Stimulated activated CD4-positive, alpha-beta T cell treated with anti-CD3 and anti-CD28 coated beads, Interleukin-2, amount 100 ng/mL, for 24 hours (primary cell): ENCODE measurements around the gene OR52I1.
A peak's percentile ranks its signal among the peaks of the same experiment; 100 is the strongest.

ENCODE experiments used
- DNase-seq, 2 donors: peaks; one replicate each; pipeline ENCODE4 v3.0.0-alpha.2; 2020

Gene OR52I1

DNA sequence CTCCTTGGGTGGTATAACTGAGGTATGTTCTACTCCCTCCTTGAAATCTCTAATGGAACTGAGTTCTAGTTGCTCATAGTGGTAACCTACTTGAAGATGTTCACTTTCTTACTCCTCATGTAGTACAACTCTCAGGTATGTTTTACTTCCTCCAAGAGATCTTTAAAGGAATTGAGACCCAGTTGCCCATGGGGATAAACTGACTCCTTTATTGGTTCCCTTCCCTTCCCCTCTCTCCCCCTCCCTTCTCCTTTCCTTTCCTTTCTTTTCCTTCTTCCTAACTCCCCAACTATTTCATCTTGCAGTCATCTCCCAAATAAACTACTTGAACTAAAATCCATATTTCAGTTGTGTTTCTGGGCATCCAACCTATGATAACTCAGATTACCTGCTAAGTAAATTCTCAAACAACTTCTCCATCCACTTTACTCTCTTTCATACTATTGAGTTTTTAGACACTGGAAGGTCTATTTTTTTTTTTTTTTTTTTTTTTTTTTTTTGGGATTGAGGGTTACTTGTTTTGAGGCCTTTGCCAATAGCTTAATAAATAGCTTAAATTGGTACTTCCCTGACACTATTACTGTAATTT is 22.1 kb downstream of the OR52I1 start:
- DNase-seq: no peak

DNA sequence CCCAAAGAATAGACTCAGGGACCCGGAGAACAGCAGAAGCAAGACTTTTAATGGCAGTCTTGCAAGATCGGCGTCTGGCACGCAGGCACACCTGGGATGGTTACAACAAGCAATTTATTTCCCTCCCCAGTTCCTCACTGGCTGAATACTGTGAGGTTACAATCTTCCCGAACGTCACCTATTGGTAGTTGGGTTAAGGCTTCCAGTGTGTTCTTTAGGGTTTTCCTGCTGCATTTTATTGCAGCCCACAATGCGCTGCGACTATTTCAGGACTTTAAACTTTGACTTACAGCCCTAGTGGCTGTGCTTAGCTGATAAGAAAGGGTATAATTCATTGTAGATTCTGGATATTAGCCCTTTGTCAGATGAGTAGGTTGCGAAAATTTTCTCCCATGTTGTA is 25.7 kb downstream of the OR52I1 start:
- DNase-seq: no peak

DNA sequence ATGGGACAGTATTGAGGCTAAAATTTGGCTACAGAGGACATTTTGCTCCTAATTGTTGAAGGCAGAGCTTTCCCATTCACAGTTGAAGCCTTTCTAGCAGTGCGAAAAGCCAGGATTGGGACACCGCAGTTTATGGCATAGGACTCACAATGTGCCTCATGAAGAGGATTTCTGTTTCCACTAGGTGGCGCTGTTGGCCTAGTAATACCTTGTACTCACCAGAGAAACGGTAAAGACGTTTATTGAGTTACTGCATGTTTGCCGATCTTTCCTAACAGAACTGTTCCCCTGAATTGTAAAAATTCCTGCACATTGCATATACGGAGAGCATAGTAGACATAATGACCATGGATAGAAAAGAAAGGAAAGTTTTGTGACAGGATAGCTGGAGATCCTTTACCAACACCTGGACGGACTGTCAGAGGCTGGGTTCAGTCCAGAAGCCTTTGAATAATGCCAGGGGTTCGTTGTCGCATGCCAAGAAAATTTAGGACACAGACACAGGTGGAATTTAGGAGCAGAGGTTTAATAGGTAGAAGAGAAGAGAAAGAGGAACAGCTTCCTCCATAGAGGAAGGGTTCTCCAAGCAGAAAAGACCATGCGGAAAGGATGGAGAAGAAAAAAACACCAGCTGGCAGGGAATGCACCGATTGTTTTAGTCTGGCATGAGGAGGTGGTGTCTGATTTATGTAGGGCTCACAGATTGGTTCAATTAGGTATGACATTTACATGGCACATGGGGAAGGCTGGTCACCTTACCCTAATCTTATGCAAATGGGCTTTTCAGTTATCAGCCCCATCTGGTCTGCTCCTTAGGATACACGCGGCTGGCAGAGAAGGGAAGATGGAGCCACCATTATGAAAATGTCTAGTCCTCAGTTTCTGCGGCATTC is 32.6 kb downstream of the OR52I1 start:
- peak; percentile 52 to 53 for DNase-seq

DNA sequence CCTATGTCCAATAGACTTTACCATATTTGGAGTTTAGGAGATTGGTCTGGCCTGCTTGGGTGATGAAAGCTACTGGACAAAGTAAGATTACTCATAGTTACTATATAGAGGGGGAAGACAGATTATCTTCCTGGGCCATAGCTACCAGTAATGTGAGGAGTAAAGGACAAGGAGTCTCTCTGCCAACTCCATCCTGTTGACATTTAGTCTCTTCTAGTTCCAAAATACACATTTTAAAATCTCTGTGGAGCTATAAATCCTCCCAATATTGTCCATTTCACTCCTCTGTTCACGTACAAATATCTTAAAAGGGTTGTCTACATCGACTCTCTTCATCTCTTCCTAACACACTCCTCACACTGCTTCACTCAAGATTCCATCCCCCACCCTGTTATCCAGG is 42.3 kb downstream of the OR52I1 start:
- DNase-seq: no peak

DNA sequence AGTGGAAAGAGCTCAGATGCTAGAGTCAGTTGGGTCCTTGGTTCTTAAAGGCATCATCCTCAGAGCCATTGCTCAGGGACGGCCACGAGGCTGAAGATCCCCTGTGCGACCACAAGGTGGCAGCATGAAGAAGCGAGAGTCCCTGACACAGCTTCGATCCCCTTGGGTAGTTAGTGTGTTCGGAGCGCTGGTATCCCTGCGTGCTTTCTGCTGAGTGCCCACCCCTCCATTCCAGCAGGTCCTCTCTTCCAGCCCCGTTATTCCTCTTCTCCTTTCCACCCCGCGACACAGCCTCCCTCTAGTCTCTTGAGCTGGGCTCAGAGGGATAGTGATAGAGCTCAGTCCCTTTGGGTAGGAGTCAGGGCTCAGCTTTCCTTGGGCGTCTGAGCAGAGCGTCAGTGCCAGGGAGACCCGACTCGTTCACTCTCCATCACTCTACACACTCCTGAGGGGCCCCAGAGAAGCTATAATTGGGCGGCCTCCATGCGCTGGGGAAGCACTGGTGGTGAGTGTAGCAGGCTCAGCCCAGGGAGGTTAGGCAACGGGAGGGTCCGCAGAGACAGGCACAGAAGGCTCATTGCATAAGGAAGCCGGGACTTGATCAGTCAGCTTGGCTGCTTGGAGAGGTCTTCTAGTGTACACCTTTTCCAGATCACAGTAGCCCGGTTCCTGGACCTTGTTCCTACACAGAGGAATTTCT is 43.3 kb downstream of the OR52I1 start, which contains the start of gene OR51D1:
OR51D1 (plus strand) TSS at position 516 of the 700 bp plus-strand sequence. CDS start 2,314 bp downstream, outside the sequence.
- DNase-seq: peak; percentile 75 to 76

DNA sequence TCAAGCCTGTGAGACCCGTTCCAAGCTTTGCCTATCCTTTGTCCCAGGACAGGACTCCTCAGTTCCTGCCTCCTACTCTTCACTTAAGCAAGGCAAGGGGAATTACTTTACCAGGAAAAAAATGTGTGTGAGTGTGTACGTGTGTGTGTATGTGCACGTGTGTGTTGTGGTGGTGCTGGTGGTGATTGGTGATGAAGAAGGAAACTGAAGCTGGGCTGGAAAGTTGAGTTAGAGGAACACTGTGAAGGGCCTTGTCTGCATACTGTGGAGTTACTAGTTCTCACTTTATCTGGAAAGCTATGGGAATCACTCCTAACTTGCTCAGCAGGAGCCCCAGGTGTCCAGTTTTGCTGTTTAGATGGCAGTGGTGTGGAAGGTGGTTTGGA is 43.8 kb downstream of the OR52I1 start:
- DNase-seq: no peak

DNA sequence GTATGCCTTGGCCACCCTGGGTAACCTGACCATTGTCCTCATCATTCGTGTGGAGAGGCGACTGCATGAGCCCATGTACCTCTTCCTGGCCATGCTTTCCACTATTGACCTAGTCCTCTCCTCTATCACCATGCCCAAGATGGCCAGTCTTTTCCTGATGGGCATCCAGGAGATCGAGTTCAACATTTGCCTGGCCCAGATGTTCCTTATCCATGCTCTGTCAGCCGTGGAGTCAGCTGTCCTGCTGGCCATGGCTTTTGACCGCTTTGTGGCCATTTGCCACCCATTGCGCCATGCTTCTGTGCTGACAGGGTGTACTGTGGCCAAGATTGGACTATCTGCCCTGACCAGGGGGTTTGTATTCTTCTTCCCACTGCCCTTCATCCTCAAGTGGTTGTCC is 46.1 kb downstream of the OR52I1 start:
- DNase-seq: no peak

DNA sequence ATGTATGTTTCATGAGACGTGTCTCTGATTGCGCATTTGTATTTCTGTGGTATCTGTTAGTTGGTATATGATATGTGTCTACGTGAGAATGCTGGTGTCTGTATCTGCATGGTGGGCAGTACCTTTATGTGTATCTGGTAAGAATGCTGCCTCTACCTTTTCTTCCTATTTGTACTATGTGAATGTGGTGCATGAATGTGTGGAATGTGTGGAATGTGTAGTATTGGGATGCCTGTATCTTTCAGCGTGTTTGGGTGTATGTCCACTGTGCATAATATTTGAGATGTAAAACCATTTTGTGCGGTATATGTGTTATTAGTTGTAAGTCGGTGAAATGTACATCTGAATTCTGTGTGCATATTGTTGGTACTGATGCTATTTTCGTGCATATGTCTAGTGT is 47.7 kb downstream of the OR52I1 start:
- no peak for DNase-seq

DNA sequence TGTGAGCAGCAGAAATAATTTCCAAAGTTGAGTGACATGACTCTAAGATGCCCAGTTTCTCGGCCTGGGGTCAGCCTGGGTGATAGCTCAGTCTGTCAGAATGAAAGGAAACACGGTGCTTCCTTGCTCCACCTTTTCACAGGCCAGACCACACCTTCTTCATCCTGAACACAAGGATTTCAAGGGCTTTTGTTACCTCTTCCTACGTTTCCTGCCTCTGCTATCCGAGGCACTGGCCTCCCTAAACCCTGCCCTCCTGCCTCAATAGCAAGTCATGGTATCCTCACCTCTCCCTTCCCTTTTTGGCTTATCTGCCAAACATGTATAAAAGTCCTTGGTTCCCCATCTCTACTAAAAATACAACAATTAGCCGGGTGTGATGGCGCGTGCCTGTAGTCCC is 48.2 kb downstream of the OR52I1 start:
- DNase-seq: no peak

DNA sequence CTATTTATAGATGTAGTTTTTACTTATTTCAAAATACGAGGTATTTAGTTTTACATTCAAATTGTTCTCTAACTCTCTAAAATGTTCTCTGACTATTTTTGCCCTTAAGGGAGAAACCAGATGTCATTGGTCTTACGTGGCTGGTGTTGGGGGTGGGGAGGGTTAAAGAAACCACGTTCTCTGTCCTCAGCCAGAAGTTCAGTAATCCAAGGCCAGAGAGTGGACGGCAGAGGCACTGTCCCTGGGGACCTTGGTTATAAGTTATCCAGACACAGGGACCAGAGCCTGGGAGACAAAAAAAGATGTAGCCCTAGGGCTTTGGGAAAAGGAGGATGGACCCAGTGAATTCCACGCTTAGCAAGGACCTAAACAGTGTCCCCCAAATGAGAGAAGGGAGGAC is 49.2 kb downstream of the OR52I1 start:
- no peak for DNase-seq

DNA sequence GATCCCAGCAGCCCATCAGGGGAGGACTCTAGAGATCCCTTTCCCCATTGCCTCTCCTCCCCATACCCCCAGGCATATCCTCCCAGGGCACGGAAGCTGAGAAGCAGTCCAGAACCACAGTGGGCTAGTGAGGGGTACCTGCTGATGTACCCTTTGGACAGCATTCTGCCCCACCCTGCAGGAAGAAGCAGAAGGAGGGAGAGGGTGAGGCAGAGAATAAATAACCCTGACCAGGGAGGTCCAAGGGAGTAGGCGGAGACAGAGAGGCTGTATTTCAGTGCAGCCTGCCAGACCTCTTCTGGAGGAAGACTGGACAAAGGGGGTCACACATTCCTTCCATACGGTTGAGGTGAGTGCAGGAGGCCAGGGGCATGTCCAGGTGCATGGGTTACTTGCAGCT is 49.8 kb downstream of the OR52I1 start, which contains the start of gene OR51E1:
OR51E1 (plus strand) TSS at position 301 of the 400 bp plus-strand sequence. CDS start 8,545 bp downstream, outside the sequence.
- no peak for DNase-seq

DNA sequence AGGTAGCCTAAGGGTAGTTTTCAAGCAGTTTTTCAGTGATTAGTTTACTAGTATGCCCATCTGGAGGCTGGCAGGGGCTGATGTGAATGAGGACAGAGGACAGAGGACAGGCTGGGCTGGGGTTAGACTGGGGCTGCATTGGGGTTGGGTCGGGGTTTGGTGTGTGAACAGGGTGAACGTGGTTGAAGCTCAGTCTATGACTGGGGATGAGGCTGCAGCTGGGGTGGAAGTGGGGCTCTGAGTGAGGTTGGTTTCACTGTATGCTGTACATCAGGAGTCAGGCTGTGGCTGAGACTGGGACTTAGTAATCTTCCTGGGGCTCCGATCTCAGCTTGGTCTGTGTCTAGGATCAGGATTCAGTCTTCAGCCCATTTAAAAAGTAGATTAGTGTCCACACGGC is 50.4 kb downstream of the OR52I1 start:
- DNase-seq: no peak
